DND-41 (cell line): ENCODE results near the gene TOX2.

ENCODE experiments used
- CTCF ChIP-seq: IDR thresholded peaks from 2 replicates; pipeline ENCODE4 v1.5.1; 2012; ENCODE audit warnings: borderline replicate concordance, low read length, moderate library complexity, mild to moderate bottlenecking; ENCODE audit not compliant: poor library complexity, severe bottlenecking; ENCODE audit errors: extremely low read depth
- EZH2 ChIP-seq: IDR thresholded peaks from 3 replicates; pipeline ENCODE4 v1.6.1; 2012; ENCODE audit warnings: borderline replicate concordance, low read depth, mild to moderate bottlenecking, moderate library complexity, low read length, inconsistent platforms; ENCODE audit not compliant: severe bottlenecking

DNA sequence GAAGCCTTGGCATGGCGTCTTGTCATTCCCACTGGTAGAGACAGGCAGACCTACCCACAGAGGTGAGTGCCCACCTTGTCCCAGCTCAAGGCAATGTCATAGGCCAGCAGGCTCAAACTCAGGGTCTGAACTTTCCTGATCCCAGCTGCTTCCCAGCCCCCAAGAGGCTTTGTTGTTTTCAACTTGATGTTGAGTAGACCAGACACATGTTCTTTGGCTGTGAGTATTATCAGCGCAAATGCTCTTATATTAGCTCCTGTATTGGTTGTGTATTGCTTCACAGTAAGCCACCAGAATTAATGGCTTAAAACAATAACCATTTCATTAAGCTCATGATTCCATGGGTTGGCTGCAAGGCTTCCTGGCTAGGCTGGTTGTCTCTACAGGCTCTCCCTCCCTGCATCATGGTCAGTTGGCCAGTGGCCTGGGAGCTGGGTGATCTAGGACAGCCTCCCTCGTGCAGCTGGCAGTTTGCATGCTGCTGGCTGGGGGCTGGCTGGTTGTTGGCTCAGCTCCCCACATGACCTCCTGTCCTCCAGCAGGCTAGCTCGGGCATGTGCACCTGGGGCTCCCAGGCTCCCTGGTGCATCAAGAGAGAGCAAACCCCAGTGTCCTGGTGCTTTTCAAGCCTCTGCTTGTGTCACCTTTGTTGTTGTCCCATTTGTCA is 21.6 kb downstream of the TOX2 start:
- TF ChIP-seq EZH2: no peak
- no peak for TF ChIP-seq CTCF
